ENCODE measurements around the gene AS3MT.

DNA sequence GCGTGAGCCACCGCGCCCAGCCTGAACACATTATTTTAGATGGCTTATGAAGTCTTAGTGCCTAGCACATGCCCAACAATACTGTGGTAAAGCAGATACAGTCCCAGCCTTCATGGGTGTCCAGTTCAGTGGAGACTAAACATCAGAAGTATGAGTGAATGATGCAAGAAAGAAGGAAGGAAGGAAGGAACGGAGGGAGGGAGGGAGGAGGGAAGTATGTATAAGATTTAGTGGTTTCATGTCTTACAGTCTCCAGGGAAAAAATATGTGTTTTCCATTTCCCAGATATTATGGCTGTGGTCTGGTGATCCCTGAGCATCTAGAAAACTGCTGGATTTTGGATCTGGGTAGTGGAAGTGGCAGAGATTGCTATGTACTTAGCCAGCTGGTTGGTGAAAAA lies 2.9 kb downstream of the AS3MT start:
- no peak for TF ChIP-seq EZH2 (IDR thresholded peaks at IDR 0.05; ENCODE audit: borderline replicate concordance, low read length)
- TF ChIP-seq, protein P1, sequence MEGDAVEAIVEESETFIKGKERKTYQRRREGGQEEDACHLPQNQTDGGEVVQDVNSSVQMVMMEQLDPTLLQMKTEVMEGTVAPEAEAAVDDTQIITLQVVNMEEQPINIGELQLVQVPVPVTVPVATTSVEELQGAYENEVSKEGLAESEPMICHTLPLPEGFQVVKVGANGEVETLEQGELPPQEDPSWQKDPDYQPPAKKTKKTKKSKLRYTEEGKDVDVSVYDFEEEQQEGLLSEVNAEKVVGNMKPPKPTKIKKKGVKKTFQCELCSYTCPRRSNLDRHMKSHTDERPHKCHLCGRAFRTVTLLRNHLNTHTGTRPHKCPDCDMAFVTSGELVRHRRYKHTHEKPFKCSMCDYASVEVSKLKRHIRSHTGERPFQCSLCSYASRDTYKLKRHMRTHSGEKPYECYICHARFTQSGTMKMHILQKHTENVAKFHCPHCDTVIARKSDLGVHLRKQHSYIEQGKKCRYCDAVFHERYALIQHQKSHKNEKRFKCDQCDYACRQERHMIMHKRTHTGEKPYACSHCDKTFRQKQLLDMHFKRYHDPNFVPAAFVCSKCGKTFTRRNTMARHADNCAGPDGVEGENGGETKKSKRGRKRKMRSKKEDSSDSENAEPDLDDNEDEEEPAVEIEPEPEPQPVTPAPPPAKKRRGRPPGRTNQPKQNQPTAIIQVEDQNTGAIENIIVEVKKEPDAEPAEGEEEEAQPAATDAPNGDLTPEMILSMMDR (IDR thresholded peaks at IDR 0.05; ENCODE audit: low read length), result no peak

Measured in OCI-LY1 (cell line).